Testis (tissue), 2 donors: ENCODE results near the gene PHACTR4.

ENCODE experiments used
- CTCF ChIP-seq, 3 experiments: fragments of 450-650 bp in 2 of 3; fragments of 200-600 bp in 1 of 3; sonication (generic) in 1 of 3; IDR thresholded peaks; one replicate each; pipeline ENCODE4 v1.5.1; 2016 to 2019; ENCODE audit warnings: antibody characterized with exemption in 3 of 3, mild to moderate bottlenecking in 2 of 3, moderate library complexity in 1 of 3
- POLR2A ChIP-seq: fragments of 450-650 bp; IDR thresholded peaks from one replicate; pipeline ENCODE4 v1.6.1; 2017; ENCODE audit warnings: antibody characterized with exemption, mild to moderate bottlenecking, moderate library complexity

GRCh38 chr1:28322194-28322593 is 47.3 kb upstream of the PHACTR4 start:
- TF ChIP-seq CTCF (IDR thresholded peaks at IDR 0.05) (no peak), POLR2A (no peak)
